ENCODE measurements around the gene HOXA3. TPM values are rescaled to one million over a fixed set of nuclear protein-coding genes. Genes with fewer than 3 reads are reported as not detected.

Gene HOXA3
- total RNA-seq, 1 donor from 2014 or later: not detected

DNA sequence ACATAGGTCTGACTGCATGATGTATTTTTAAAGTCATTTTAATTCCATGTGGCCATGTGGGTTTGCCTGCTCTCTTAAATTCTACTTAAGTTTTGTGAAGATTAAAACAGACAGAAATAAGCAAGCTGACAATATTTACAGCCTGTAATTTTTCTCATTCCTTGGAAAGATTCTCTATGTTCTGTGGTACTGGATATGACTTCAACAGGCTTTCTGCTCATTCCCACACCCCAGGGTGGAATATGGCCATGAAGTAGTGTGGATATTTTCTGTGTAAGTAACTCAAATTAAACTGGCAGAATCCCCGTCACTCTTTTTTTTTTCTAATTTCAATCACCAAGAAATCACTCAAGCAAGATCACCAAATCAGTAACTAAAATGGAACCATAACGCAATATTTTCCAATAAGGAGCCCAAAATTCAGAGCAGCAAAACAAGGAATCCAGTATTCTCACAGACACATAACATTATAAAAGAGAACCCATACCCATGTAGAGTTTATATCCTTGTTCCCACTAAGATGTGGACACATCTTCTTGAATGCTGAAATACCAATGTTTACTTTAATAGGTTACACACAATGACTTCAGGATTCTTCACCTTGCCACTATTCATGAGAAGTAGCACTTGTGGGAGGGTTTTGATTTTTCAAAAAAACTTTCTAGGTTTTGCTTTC lies 14.6 kb downstream of the HOXA3 start:
- Histone ChIP-seq H4K20me1 (ENCODE audit: low read depth) (peaks cover 93% of the 10 kb centered on the region), H3K79me2 (ENCODE audit: low read depth) (no peaks in the 10 kb centered on the region), H3K36me3 (no peaks in the 10 kb centered on the region), H3K27me3 (peaks cover 100% of the 10 kb centered on the region), H3K4me3 (no peak overlapping the region), H3F3A (ENCODE audit: low read depth) (no peaks in the 10 kb centered on the region), H2AFZ (replicated peaks) (no peak overlapping the region), H3K4me1 (peaks cover 2% of the 10 kb centered on the region), H3K4me2 (no peak overlapping the region), H3K9me3 (ENCODE audit: low read depth) (no peaks in the 10 kb centered on the region), H3K27ac (no peak overlapping the region), H3K9ac (no peak overlapping the region)
- Mint-ChIP-seq H3K27me3 (ENCODE audit: insufficient read depth, low read depth) (peaks cover 95% of the 10 kb centered on the region), H3K27ac (no peak overlapping the region), H3K36me3 (peaks cover 2% of the 10 kb centered on the region), H3K9me3 (peaks cover 16% of the 10 kb centered on the region), H3K4me3 (no peak overlapping the region), H3K4me1 (peaks cover 4% of the 10 kb centered on the region)
- TF ChIP-seq EZH2phosphoT487 (IDR thresholded peaks at IDR 0.05) (no peak), EZH2 (IDR thresholded peaks at IDR 0.05) (no peak)
- TF ChIP-seq, protein P1, sequence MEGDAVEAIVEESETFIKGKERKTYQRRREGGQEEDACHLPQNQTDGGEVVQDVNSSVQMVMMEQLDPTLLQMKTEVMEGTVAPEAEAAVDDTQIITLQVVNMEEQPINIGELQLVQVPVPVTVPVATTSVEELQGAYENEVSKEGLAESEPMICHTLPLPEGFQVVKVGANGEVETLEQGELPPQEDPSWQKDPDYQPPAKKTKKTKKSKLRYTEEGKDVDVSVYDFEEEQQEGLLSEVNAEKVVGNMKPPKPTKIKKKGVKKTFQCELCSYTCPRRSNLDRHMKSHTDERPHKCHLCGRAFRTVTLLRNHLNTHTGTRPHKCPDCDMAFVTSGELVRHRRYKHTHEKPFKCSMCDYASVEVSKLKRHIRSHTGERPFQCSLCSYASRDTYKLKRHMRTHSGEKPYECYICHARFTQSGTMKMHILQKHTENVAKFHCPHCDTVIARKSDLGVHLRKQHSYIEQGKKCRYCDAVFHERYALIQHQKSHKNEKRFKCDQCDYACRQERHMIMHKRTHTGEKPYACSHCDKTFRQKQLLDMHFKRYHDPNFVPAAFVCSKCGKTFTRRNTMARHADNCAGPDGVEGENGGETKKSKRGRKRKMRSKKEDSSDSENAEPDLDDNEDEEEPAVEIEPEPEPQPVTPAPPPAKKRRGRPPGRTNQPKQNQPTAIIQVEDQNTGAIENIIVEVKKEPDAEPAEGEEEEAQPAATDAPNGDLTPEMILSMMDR (IDR thresholded peaks at IDR 0.05): no peak
- no peak for DNase-seq (ENCODE audit: low spot score)

DNA sequence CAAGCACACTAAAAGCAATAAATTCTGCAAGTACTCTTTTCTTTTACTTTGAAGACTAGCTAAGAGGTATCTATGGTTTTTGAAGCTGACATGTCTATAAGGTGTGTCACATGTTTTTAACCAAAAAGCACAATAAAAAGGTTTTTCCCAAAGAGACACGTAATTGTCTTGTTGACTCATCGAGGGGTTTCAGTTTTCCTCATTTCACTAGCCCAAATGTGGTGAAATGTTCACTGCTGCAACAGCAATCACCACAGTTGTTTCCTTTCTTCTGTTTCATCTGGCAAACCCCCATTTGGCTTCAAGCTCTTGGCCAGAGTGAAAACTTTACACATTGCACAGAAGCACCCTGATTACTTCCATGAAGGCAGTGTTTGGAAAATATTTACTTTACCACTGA lies 18.0 kb downstream of the HOXA3 start:
- Histone ChIP-seq H3K9ac (no peak overlapping the region), H3K36me3 (no peaks in the 10 kb centered on the region), H3K4me2 (no peak overlapping the region), H3K9me3 (ENCODE audit: low read depth) (no peaks in the 10 kb centered on the region), H4K20me1 (ENCODE audit: low read depth) (peaks cover 81% of the 10 kb centered on the region), H3K4me1 (peaks cover under 1% of the 10 kb centered on the region), H2AFZ (replicated peaks) (no peak overlapping the region), H3K27me3 (peaks cover 100% of the 10 kb centered on the region), H3K27ac (no peak overlapping the region), H3F3A (ENCODE audit: low read depth) (no peaks in the 10 kb centered on the region), H3K4me3 (no peak overlapping the region), H3K79me2 (ENCODE audit: low read depth) (no peaks in the 10 kb centered on the region)
- Mint-ChIP-seq H3K9me3 (peaks cover 15% of the 10 kb centered on the region), H3K27ac (no peak overlapping the region), H3K27me3 (ENCODE audit: insufficient read depth, low read depth) (peaks cover 83% of the 10 kb centered on the region), H3K4me3 (no peak overlapping the region), H3K36me3 (peaks cover 2% of the 10 kb centered on the region), H3K4me1 (no peaks in the 10 kb centered on the region)
- no peak for DNase-seq (ENCODE audit: low spot score)
- TF ChIP-seq, protein P1 (IDR thresholded peaks at IDR 0.05): no peak
- TF ChIP-seq EZH2 (IDR thresholded peaks at IDR 0.05) (no peak), EZH2phosphoT487 (IDR thresholded peaks at IDR 0.05) (no peak)

DNA sequence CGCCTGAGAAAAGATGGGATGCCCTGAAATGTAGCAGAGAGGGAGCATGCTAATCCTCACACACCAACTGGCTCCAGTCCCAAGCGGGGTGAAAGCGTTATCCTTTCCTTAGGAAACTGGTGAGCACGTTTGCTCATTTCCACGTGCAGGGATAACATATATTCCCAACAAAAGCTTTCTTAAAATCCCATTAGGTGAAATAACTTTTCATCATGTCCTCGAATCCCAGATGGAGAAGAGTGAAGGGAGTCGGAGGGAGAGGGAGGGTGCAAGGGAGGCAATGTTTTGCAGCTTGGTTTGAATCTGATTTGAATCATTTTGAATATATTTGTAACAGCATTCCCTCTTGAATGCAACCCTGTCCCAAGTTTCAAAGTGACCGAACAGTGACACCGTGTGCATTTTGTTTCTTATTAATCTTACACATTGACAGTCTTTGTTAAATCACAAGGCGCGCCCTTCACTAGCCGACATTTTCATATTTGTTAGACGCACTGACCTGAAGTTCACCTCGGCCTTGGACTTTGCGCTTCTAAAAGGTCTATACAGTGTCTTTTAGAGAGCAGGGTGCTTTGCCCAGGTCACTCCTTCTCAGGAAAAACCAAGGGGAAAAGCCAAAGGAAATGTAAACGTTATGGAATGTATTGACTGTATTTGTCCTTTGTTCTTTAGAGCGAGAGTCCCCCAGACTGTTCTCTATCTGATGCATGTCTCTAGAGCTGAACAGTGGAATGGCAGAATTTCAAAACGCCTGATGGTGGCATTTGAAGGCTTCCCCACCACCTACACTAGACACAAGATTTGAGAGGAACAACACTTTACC lies 18.8 kb downstream of the HOXA3 start:
- Histone ChIP-seq H3K4me1 (no peaks in the 10 kb centered on the region), H3K9me3 (ENCODE audit: low read depth) (no peaks in the 10 kb centered on the region), H3K27me3 (peaks cover 100% of the 10 kb centered on the region), H3F3A (ENCODE audit: low read depth) (no peaks in the 10 kb centered on the region), H2AFZ (replicated peaks) (no peak overlapping the region), H3K79me2 (ENCODE audit: low read depth) (no peaks in the 10 kb centered on the region), H3K4me3 (no peak overlapping the region), H3K36me3 (no peaks in the 10 kb centered on the region), H3K9ac (no peak overlapping the region), H4K20me1 (ENCODE audit: low read depth) (peaks cover 79% of the 10 kb centered on the region), H3K27ac (no peak overlapping the region), H3K4me2 (no peak overlapping the region)
- H3K36me3 Mint-ChIP-seq: peaks cover 2% of the 10 kb centered on the region
- no peak overlapping the region for H3K27ac Mint-ChIP-seq
- H3K9me3 Mint-ChIP-seq: peaks cover 21% of the 10 kb centered on the region
- TF ChIP-seq EZH2 (IDR thresholded peaks at IDR 0.05) (peak; percentile 89), EZH2phosphoT487 (IDR thresholded peaks at IDR 0.05) (peak; percentile 82)
- TF ChIP-seq, protein P1 (IDR thresholded peaks at IDR 0.05): no peak
- peaks cover 86% of the 10 kb centered on the region for H3K27me3 Mint-ChIP-seq (ENCODE audit: insufficient read depth, low read depth)
- H3K4me1 Mint-ChIP-seq: no peaks in the 10 kb centered on the region
- no peak overlapping the region for H3K4me3 Mint-ChIP-seq
- DNase-seq (ENCODE audit: low spot score): no peak

Data from neural progenitor cell (in vitro differentiated cells).